Stimulated activated CD4-positive, alpha-beta T cell treated with anti-CD3 and anti-CD28 coated beads, Interleukin-12 subunit alpha, Interleukin-12 subunit beta, amount 100 ng/mL, for 48 hours (primary cell): ENCODE results near the gene LYL1.

Experiments used
- DNase-seq, 3 donors: peaks; one replicate each; pipeline ENCODE4 v3.0.0-alpha.2; 2020; ENCODE audit warnings: low read depth in 2 of 3, low spot score in 1 of 3

LYL1 gene

GRCh38 chr19:13076320-13076719 is 26.3 kb downstream of the LYL1 start:
- DNase-seq, result no peak

DNA sequence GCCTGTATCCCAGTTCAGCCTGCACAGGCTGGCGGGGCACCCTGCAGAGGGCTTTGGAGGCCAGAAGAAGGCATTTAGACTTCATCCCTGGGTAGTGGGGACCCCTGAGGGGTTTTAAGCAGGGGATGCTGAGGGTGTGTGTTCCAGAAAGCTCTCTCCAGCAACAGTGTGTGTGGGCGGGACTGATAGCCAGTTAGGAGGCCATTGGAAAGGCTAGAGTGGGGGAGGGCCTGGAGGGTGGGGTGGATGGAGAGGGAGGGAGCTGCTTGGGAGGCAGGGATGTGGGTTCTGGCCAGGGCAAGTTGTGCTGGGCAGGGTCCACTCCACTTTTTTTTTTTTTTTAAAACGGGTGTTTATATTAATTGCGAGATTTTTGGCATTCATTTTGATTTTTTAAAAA is 28.3 kb downstream of the LYL1 start:
- no peak for DNase-seq

DNA sequence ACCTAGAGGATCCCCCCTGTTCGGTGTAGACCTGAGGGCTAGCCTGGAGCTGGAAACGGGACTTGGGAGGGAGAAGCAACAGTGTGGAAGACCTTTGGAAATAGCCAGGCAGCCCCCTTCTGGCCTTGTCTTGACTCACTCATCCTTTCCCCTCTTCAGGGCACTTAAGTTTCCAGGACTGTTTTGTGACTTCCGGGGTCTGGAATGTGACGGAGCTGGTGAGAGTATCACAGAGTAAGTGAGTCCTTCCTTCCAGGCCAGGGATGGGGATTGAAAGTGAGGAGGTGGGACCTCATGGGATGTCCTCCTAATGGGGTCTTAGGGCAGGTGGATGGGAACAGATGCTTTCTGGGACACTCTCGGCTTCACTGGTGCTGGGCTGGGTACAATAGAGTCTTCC is 29.4 kb downstream of the LYL1 start:
- no peak for DNase-seq

- no peak for DNase-seq
Measured at GRCh38 chr19:13072188-13072908, 30.3 kb downstream of the LYL1 start.

- no peak for DNase-seq
Measured at GRCh38 chr19:13071444-13072187, 31.0 kb downstream of the LYL1 start.

- no peak for DNase-seq
Measured at GRCh38 chr19:13070425-13071140, 32.1 kb downstream of the LYL1 start.

- DNase-seq, result no peak
Measured at GRCh38 chr19:13069415-13070359, 33.0 kb downstream of the LYL1 start.

DNA sequence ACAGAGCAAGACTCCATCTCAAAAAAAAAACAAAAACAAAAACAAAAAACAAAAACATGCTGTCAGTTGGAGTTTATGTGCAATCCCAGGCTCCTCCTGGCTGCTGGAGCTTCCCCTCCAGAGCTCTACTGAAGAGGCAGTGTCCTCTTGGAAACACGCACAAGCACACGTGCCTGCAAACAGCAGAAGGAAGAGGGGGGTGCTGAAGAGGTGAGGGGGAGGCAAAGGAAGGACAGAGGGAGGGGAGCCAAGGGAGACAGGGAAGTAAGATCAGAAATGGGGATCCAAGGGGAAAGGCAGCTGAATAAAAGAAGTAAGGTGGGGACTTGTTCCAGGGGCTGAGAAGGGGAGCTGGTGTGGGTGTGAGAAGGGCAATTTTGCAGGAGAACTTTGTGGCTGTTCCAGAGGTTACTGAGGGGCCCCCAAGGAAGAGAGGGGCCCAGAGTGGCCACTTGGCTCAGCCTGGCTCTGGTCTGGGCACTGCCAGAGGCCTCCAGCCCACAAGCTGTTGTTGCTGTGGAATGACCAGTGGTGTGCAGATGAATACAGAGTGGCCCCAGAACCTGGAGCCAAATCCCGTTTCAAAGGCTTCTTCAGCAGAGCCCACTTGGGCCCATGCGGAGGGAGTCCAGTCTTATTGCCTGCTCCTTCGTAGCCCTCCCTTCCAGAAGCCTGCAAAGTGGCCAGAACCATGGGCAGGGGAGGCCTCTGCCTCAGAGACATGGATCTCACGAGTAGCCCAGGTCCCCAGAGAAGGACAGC is 34.4 kb downstream of the LYL1 start:
- DNase-seq, result no peak

GRCh38 chr19:13066933-13067807 is 35.5 kb downstream of the LYL1 start:
- no peak for DNase-seq

- DNase-seq, result no peak
Measured at GRCh38 chr19:13066226-13066625, 36.4 kb downstream of the LYL1 start.

GRCh38 chr19:13064092-13064489 is 38.6 kb downstream of the LYL1 start:
- DNase-seq, result no peak

DNA sequence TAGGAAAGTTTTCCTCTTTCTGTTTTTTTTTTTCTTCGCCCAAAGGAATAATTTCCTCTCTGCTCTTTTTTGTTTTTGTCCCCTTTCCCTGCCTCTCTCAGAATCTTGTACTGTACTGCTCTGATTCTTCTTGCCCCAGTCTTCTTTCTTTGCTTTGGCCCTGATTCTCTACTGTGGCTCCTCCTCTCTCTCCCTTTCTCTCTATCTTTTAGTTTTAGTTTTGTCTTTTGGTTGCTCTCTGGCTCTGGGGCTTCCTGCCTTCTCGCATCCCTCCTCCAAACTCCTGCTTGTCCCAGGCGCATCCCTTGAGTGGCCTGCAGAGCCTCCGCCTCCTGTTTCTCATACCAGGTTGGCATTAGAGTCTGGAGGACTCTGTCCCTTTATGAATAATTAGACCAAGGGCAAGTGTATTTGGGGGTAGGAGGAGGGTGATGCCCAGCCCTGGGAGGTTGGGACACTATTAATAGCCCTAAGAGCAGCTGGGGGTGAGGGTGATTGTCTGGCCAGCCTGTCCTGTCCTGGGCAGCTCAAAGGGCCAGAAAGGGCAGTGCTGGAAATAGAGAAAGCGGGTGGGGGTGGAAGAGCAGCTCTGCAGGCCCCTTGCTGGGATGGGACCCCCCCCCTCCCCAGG is 39.1 kb downstream of the LYL1 start:
- no peak for DNase-seq

GRCh38 chr19:13062317-13062716 is 40.3 kb downstream of the LYL1 start:
- no peak for DNase-seq

DNA sequence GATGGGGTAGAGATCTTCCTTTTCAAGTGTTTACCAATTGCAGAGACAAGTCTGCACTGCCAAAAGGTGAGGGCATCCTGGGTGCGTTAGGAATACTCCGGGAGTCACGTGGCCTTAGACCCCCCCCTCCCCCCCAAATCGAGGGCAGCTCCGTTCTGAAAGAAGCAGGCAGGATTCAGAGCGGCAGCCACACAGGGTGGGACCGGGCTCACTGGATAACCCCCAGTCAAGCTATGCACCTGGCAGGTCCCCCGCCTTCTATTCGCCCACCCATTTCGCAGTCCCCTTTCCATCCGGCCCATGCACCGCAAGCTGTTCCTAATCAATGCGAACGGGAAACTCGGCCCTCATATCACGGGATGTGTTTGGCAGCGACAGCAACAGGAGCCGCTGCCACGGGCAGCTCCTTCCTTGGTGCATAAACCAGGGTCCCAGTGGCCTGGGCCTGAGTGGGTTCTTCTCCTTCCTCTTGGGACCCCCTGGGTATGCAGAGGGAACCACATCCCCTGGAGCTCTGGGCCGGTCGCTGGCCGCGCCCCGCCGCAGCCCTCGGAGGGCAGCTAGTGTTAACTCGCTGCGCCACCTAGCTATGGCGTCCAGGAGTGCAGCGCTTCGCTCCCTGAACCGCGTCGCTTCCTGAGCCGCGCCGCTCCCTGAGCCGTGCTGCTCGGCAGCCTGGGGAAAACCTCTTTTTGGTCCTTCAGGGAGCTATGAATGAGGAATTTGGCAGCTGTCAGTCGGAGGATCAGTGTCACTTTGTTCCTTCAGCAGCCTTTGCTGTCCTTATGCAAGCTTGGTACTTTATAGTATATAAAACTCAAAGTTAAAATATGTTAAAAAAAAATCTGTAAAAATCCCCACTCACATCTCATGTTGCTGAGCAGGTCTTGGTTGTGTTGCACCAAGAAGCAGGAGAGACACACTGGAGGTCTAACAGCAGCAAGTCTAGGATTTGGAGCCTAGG is 41.4 kb downstream of the LYL1 start:
- peak; percentile 52 to 81 (median 77) for DNase-seq

GRCh38 chr19:13060233-13060963 is 42.3 kb downstream of the LYL1 start:
- no peak for DNase-seq

DNA sequence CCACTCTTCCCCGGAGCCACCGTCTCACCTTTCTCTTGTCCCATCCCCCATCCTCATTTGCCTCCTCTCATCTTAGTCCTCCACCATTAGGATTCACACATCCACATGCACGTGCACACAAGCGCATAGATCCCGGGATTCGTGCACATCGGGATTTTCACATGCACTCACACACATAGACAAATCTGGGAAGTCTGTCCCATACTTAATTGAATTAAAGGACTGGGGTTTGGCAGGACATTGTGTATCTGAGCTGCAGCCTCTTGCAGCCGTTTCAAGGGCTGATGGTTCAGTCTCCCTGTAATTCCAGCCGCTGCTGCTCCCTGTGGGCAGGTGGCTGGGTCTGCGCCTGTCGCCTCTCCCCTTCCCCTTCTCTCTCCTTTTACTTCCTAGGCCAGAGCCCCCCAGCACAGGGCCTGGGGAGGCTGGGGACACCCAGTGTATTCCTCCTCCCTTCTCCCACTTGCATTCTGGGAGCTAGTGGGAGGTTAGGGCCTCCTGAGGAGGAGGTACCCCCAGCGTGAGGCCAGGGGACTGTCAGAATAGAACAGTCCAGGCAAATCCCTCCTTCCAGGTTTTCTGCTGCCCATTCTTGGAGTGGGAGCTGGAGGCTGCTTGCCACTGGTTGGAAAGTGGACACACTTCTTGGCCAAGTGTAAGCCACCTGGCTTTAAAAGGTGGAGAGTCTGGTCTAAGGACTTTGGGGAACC is 43.6 kb downstream of the LYL1 start:
- DNase-seq, result no peak
